Endothelial cell of umbilical vein (primary cell): Measurements from ENCODE around the gene SDHAF2. TPM values are rescaled to one million over a fixed set of nuclear protein-coding genes. Genes with fewer than 3 reads are reported as not detected.

Experiments used
- BruUV-seq: library from RNA; stranded (reverse); fragments of 400-500 nt; replicated peaks from 2 replicates; lab custom pipeline; 2021; lab: Mats Ljungman, UMichigan
- CTCF ChIA-PET: fragments of 300-600, 350-600 bp; sonication (Branson Sonifier 250); formaldehyde crosslinking; loops from one replicate; lab custom pipeline; 2021; ENCODE audit warnings: antibody characterized with exemption, inconsistent platforms; lab: Charles Lee
- POLR2A ChIA-PET: fragments of 300-600, 350-600 bp; sonication (Branson Sonifier 250); formaldehyde crosslinking; loops from one replicate; lab custom pipeline; 2021; ENCODE audit warnings: antibody characterized with exemption, inconsistent platforms; lab: Charles Lee
- DNase-seq: peaks from one replicate; pipeline ENCODE4 v3.0.0-alpha.2; 2011; ENCODE audit warnings: low read depth, low spot score
- FAIRE-seq: peaks from 2 replicates; lab custom pipeline; 2011; peaks lifted over from hg19 to GRCh38; lab: Jason Lieb, UNC
- H2AFZ ChIP-seq: 2 replicates; pipeline ENCODE4 v1.6.0; 2012; ENCODE audit warnings: low read depth, low read length, control low read depth, inconsistent platforms
- H3K27ac ChIP-seq: 2 replicates; pipeline ENCODE4 v1.5.1; 2011; ENCODE audit warnings: low read depth, mild to moderate bottlenecking, control low read depth, low read length, moderate library complexity; ENCODE audit not compliant: insufficient read depth
- H3K27me3 ChIP-seq, 2 experiments: 2 replicates each; pipeline versions ENCODE4 v1.6.0 to v1.6.1; 2011; ENCODE audit warnings: low read length in 2 of 2, mixed read lengths in 1 of 2; ENCODE audit not compliant: control insufficient read depth in 2 of 2, insufficient read depth in 2 of 2
- H3K36me3 ChIP-seq, 2 experiments: 2 replicates in 1 of 2; 3 replicates in 1 of 2; pipeline ENCODE4 v1.5.1; 2011; ENCODE audit warnings: low read length in 2 of 2, mild to moderate bottlenecking in 1 of 2, moderate library complexity in 1 of 2; ENCODE audit not compliant: control insufficient read depth in 2 of 2, insufficient read depth in 2 of 2; ENCODE audit errors: extremely low read depth in 1 of 2
- H3K4me1 ChIP-seq: 3 replicates; pipeline ENCODE4 v1.5.1; 2011; ENCODE audit warnings: mild to moderate bottlenecking, low read length; ENCODE audit not compliant: control insufficient read depth, insufficient read depth; ENCODE audit errors: extremely low read depth
- H3K4me2 ChIP-seq: 2 replicates; pipeline ENCODE4 v1.6.1; 2011; ENCODE audit warnings: low read length, control low read depth, mixed read lengths; ENCODE audit not compliant: insufficient read depth
- H3K4me3 ChIP-seq, 3 experiments: fragments of 200-600 bp in 1 of 3; sonication (generic), shearing (Covaris generic) in 1 of 3; replicated peaks in 1 of 3; 2 replicates each; pipeline ENCODE4 v1.5.1; 2011 to 2016; ENCODE audit warnings: control low read depth in 3 of 3, low read length in 3 of 3, mild to moderate bottlenecking in 2 of 3, inconsistent platforms in 1 of 3, low read depth in 1 of 3, moderate library complexity in 1 of 3; ENCODE audit not compliant: insufficient read depth in 1 of 3
- H3K79me2 ChIP-seq: 2 replicates; pipeline ENCODE4 v1.6.0; 2012; ENCODE audit warnings: low read length, inconsistent platforms; ENCODE audit not compliant: control insufficient read depth, insufficient read depth
- H3K9ac ChIP-seq: replicated peaks from 2 replicates; pipeline ENCODE3; 2011; ENCODE audit warnings: low read length, control low read depth; ENCODE audit not compliant: insufficient read depth; ENCODE audit errors: extremely low read depth
- H3K9me1 ChIP-seq: replicated peaks from 3 replicates; pipeline ENCODE4 v1.6.0; 2011; ENCODE audit warnings: mild to moderate bottlenecking, low read length; ENCODE audit not compliant: control insufficient read depth, insufficient read depth; ENCODE audit errors: extremely low read depth
- H3K9me3 ChIP-seq: replicated peaks from 2 replicates; pipeline ENCODE4 v1.5.1; 2012; ENCODE audit warnings: low read length, inconsistent platforms; ENCODE audit not compliant: control insufficient read depth, insufficient read depth
- H4K20me1 ChIP-seq: replicated peaks from 2 replicates; pipeline ENCODE3; 2011; ENCODE audit warnings: mild to moderate bottlenecking, low read length; ENCODE audit not compliant: control insufficient read depth, insufficient read depth; ENCODE audit errors: extremely low read depth
- CTCF ChIP-seq, 2 donors: IDR thresholded peaks; 1 replicate in 1 of 2; 2 replicates in 1 of 2; pipeline ENCODE4 v1.5.1; 2011; ENCODE audit warnings: low read length in 2 of 2, mild to moderate bottlenecking in 2 of 2, moderate library complexity in 2 of 2, control low read depth in 1 of 2, inconsistent platforms in 1 of 2, low read depth in 1 of 2; ENCODE audit not compliant: insufficient read depth in 1 of 2; ENCODE audit errors: extremely low read depth in 1 of 2
- EZH2 ChIP-seq: IDR thresholded peaks from 2 replicates; pipeline ENCODE4 v1.6.1; 2012; ENCODE audit warnings: borderline replicate concordance, low read depth, mild to moderate bottlenecking, moderate library complexity, low read length, inconsistent platforms; ENCODE audit not compliant: severe bottlenecking
- FOS ChIP-seq: IDR thresholded peaks from 2 replicates; pipeline ENCODE4 v1.6.1; 2011; ENCODE audit warnings: mild to moderate bottlenecking, low read length, moderate library complexity, borderline replicate concordance; ENCODE audit not compliant: insufficient read depth
- GATA2 ChIP-seq: IDR thresholded peaks from 2 replicates; pipeline ENCODE4 v1.7.0; 2011; ENCODE audit warnings: low read depth, mild to moderate bottlenecking, moderate library complexity, mixed read lengths, low read length; ENCODE audit not compliant: insufficient read length, insufficient read depth
- JUN ChIP-seq: IDR thresholded peaks from 2 replicates; pipeline ENCODE4 v1.6.1; 2011; ENCODE audit warnings: borderline replicate concordance, low read depth; ENCODE audit not compliant: insufficient read length, insufficient read depth
- MAX ChIP-seq: IDR thresholded peaks from 2 replicates; pipeline ENCODE4 v1.6.1; 2011; ENCODE audit not compliant: insufficient read depth, insufficient read length
- MYC ChIP-seq: IDR thresholded peaks from one replicate; pipeline ENCODE4 v1.6.1; 2011; ENCODE audit warnings: mild to moderate bottlenecking, low read depth, low read length
- POLR2A ChIP-seq: IDR thresholded peaks from 2 replicates; pipeline ENCODE4 v1.6.1; 2012; ENCODE audit warnings: low read depth, mild to moderate bottlenecking, control low read depth, low read length
- POLR2AphosphoS5 ChIP-seq: IDR thresholded peaks from 2 replicates; pipeline ENCODE4 v1.6.1; 2012; ENCODE audit warnings: low read depth, mild to moderate bottlenecking, control low read depth, low read length, moderate library complexity; ENCODE audit not compliant: insufficient read depth
- dilution Hi-C: fragments of 300-500 bp; cut with MboI; formaldehyde crosslinking; loops from one replicate; pipeline ENCODE4 v1.15.0; 2019; ENCODE audit warnings: low sequenced_read_pairs; ENCODE audit not compliant: extremely low pct_ligation_motif_present
- intact Hi-C: fragments of 100-400 bp; cut with micrococcal nuclease; formaldehyde crosslinking; loops from one replicate; pipeline ENCODE4 v1.10.0; 2022
- polyA plus RNA-seq, 4 experiments: library from polyadenylated mRNA; depleted of rRNA in 3 of 4; stranded (reverse) in 3 of 4; unstranded in 1 of 4; fragments of >200 nt; gene quantifications; 2 replicates each; pipeline versions ENCODE4 v1.2.1 to v1.2.3, GENCODE V29; 2011 to 2012; ENCODE audit warnings: missing spikeins in 1 of 4
- total RNA-seq: library from RNA; stranded (reverse); gene quantifications from 2 replicates; pipeline ENCODE4 v1.2.3, GENCODE V29; 2021

SDHAF2 gene
- total and polyA plus RNA-seq, 2 donors (not counting 3 experiments of a cell fraction or from before 2014, with no cell fraction given): 44.5 to 128 TPM

GRCh38 chr11:61418136-61418535 lies 11.8 kb upstream of the SDHAF2 start:
- Histone ChIP-seq H3K27ac (no peak overlapping the region), H3K4me3 (no peak overlapping the region), H2AFZ (no peak overlapping the region), H3K9ac (no peak overlapping the region), H4K20me1 (no peaks in the 10 kb centered on the region), H3K36me3 (peaks cover 46 to 48% of the 10 kb centered on the region in 2 experiments), H3K9me1 (no peaks in the 10 kb centered on the region), H3K27me3 (no peaks in the 10 kb centered on the region), H3K4me1 (peaks cover 12% of the 10 kb centered on the region), H3K79me2 (peaks cover 35% of the 10 kb centered on the region), H3K9me3 (no peaks in the 10 kb centered on the region), H3K4me2 (no peak overlapping the region)
- BruUV-seq: no TSS peak
- CTCF ChIA-PET: interaction anchor here (0.7 to 0.8 kb wide), 2 partner anchors 25 to 82 kb away, joined by 3 read pairs; no protein-coding TSS in a partner anchor
- DNase-seq (no peak), FAIRE-seq (no peak)
- dilution Hi-C loops: no loop called here
- POLR2A ChIA-PET: no interaction called here
- intact Hi-C loops: no loop called here
- TF ChIP-seq MAX (no peak), POLR2A (no peak), GATA2 (no peak), POLR2AphosphoS5 (no peak), CTCF (IDR thresholded peaks at IDR 0.05; ENCODE audit: extremely low read depth in 1 of 2, insufficient read depth in 1 of 2, low read depth in 1 of 2, low read length in 2 of 2) (no peak), MYC (no peak), JUN (no peak), EZH2 (no peak), FOS (no peak)
